Epidermal melanocyte (primary cell): ENCODE results near the gene ZNF415.
"Not testable (repeated sequence)": the region's sequence is repeated elsewhere in the genome, so short reads cannot be mapped to it uniquely, and the experiment has no call there.

ENCODE experiments used
- DNase-seq: peaks from one replicate; pipeline ENCODE4 v3.0.0; 2011; ENCODE audit warnings: low spot score; ENCODE audit not compliant: insufficient read length

ZNF415 gene

DNA sequence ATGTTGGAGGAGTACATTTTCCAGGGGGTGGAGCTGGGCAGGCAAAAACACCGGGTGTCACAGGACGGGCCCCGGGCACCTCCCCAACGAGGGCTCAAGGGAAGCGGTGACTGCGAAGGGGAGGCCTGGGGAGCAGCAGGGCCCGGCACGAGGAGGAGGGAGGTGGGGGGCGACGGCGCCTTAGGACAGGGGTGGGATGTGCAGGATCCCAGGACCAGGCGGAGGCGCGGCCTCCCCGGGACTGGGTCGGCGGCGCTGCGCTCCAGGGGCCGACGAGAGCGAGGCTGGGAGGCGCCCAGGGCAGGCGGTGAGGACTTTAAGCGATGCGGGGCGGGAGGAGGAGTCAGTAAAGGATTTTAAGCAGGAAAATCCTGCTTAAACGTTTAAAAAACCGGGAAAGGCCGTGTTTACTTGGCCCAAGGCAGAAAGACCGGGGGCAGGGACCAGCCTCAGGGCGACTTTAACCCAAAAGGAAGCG is 29.9 kb downstream of the ZNF415 start:
- no peak for DNase-seq

GRCh38 chr19:53102206-53102755 is 30.4 kb downstream of the ZNF415 start:
- DNase-seq, result no peak

- DNase-seq, result no peak
Observed at GRCh38 chr19:53101518-53101917, 31.2 kb downstream of the ZNF415 start.

- not testable (repeated sequence) for DNase-seq
Observed at GRCh38 chr19:53098570-53098969, 34.1 kb downstream of the ZNF415 start.

GRCh38 chr19:53096982-53097690 is 35.6 kb downstream of the ZNF415 start:
- DNase-seq, result not testable (repeated sequence)

- DNase-seq, result not testable (repeated sequence)
Observed at GRCh38 chr19:53096579-53096978, 36.1 kb downstream of the ZNF415 start.

DNA sequence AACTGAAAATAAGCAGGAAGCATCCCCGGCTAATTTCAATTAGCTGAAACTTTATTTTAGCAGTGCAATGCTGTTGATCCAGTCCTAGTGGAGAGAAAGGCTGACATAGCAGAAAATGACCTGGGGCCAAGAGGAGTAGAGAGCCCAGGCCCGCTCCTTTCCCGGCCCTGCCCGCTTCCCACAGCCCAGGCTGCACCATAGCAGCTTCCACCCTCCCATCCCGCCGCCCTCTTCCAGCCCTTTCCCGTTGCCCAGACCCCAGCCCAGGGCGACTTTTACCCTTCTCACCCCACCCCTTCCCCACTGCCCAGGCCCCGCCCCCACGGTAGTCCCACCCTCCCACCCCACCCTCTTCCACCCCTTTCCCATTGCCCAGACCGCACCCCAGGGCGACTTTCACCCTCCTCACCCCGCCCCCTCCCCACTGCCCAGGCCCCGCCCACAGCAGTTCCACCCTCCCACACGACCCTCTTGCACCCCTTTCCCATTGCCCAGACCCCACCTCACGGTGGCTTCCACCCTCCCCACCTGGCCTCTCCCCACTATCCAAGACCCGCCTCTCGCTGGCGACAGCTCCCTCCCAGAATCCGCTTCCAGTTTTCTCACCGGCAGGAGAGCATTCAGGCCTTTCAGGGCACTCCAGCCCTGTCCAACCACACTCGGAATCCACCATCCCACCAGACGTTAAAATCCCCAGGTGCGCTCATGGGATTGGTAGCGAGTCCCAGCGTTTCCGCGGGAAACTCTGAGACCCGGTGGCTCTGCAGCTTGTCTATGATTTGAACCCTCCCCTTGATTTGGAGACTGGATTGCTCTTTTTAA is 37.7 kb downstream of the ZNF415 start:
- DNase-seq, result no peak

DNA sequence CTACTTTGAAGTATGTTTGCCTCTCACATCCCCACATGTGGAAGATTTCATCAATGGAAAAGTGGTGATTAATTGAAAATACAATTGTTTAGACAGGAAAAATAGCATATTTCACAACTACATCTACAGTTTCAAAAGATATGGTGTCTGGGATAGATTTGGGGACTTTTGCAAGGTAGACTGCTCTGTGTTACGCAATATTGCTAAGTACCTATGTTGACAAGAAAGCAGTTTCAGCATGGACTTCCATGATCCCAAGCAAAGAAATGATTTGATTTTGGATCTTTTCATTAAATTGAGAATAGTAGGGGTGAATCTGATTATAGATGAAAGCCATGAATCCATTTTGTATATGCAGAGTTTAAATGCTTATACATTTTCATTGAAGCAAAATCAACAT is 40.0 kb downstream of the ZNF415 start:
- no peak for DNase-seq

DNA sequence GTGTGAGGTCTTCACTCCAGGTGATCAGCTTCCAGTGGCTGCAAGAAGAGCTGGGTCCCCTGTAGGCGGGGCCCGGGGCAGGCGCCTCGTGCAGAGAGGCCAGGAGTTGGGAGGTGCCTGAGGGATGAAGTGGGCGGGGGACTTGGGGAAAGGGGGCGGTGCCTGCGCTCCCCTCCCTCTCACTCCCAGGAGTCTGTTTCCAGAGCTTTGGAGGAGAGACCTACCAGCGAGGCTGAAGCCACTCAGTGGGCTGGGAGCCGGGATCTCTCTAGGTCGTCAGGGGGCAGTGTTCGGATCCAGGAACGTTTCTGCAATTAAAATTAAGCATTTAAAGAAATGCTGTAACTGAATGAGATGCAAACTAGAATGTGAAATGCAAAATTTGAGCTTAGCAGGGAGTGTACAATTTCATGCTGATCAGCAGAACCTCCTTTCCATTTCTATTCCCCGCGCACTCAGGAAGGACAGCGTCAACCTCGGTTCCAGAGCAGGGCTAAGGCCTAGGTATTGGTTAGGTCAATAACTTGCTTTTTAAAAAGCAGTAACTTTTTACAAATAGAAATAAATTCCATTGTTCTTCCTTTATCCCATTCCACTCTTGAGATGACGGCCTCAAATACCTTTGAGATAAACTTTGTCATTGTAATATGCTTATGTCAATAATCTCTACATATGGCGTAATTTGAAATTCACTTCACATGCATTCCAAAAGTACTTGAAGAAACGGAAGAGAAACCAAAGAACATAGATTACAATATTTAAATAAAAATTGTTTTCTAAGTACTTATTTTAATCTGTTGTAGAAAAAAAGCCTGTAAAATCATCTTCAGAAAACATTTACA is 41.1 kb downstream of the ZNF415 start:
- DNase-seq, result no peak

GRCh38 chr19:53088091-53088490 is 44.6 kb downstream of the ZNF415 start:
- DNase-seq, result no peak

- no peak for DNase-seq
Observed at GRCh38 chr19:53086949-53087348, 45.8 kb downstream of the ZNF415 start.

DNA sequence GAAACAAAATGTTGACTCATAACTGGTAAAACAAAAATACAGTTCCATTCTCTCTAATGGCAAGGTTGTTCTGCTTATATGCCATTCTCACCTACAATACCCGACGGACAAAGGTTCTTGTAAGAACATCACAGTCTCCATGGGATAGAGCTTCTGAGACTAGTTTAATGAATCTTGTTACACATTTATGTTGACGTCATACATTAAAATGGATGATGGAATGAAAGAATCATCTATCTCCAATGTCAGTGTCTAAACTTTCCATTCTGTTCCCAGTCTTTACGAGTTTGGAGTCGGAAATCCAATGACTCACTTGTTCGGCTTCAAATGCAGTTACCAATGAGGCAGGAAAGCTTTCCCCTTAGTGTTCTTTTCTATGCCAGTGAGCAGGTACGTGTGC is 47.2 kb downstream of the ZNF415 start:
- no peak for DNase-seq

DNA sequence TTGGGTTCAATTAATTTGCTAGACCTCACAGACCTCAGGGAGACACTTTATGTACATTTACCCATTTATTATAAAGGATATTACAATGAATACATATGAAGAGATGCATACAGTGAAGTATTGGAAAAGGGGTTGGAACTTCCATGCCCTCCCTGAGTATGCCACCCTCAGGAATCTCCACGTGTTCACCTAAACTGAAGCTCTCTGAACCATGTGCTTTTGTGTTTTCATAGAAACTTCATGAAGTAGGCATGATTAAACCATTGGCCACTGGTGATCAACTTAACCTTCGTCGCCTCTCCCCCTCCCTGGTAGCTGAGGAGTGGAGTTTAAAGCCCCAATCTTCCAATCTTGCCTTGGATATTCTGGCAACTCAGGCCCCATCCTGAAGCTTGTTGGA is 49.8 kb downstream of the ZNF415 start:
- DNase-seq, result no peak

DNA sequence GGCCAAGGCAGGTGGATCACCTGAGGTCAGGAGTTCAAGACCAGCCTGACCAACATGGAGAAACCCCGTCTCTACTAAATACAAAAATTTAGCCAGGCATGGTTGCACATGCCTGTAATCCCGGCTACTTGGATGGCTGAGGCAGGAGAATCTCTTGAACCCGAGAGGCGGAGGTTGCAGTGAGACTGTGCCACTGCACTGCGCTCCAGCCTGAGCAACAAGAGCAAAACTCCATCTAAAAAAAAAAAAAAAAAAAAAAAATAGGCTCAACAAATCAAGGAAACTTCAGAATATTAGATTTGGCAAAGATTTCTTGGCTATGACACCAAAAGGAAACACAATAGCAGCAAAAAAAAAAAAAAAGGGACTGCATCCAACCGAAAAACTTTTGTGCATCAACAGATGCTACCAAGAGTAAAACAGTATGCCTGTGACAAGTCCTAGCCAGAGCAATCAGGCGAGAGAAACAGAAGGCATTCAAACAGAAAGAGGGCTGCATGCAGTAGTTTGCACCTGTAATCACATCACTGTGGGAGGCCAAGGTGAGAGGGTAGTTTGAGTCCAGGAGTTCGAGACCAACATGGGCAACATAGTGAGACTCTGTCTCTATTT is 53.3 kb downstream of the ZNF415 start:
- DNase-seq, result no peak

- no peak for DNase-seq
Observed at GRCh38 chr19:53078668-53079067, 54.0 kb downstream of the ZNF415 start.

GRCh38 chr19:53076984-53077383 is 55.7 kb downstream of the ZNF415 start:
- DNase-seq, result no peak

DNA sequence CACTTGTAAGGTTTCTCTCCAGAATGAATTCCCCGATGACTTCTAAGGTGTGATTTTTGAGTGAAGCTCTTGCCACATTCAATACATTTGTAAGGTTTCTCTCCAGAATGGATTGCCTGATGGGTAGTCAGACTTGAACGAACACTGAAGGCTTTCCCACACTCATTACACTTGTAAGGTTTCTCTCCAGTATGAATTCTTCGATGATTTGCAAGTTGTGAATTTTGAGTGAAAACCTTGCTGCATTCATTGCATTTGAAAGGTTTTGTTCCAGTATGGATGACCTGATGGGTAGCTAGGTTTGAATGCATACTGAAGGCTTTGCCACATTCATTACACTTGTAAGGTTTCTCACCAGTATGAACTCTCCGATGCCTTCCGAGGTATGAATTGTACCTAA is 63.9 kb downstream of the ZNF415 start:
- DNase-seq, result no peak

DNA sequence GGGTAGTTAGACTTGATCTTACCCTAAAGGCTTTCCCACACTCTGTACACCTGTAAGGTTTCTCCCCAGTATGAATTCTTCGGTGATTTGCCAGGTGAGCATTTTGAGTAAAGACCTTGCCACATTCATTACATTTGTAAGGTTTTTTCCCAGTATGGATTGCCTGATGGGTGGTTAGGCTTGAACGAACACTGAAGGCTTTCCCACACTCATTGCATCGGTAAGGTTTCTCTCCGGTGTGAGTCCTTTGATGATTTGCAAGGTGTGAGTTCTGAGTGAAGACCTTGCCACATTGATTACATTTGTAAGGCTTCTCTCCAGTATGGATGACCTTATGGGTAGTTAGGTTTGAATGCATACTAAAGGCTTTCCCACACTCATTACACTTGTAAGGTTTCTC is 64.5 kb downstream of the ZNF415 start:
- no peak for DNase-seq

GRCh38 chr19:53057904-53058580 is 74.7 kb downstream of the ZNF415 start:
- DNase-seq, result no peak
